Measurements from ENCODE around the gene UROC1. TPM values are rescaled to one million over a fixed set of nuclear protein-coding genes. Genes with fewer than 3 reads are reported as not detected.

UROC1 gene
- total RNA-seq, 2 donors from 2014 or later: not detected

DNA sequence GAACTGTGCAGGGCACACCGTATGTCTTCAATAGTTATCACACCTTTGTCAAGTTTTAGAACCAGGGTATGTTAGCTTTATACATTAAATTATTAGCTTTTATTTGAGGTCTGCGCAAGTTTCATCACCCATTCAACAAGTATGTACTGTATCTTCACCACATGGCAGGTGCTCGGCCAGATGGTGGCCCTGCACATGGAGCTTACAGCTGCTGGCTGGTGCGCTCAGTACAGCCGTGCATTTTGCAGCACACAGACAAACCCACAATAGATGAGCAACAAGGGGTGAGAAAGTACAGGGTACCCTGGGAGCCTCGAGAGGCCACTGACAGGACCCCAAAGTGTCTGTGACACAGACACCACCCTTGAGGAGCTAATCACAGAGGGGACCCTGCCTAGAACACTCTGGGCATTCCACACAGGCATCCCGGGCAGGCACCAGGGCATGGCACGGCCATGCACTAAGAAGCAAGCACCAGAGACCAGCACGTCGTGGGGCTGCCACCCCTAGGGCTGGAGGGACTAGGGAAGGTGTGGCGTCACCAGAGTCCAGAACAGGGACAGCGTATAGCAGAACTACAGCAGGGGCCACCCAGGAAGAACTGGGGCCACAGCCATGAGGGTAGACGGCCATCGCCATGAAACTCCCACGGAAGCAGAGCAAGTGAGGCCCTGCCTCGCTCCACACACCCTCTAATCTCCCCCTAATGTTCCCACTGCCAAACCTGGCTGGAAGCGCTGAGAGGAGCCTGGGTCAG lies 69.3 kb downstream of the UROC1 start:
- intact Hi-C loops (cut with DNase I): no loop called here
- Histone ChIP-seq H3K9ac (ENCODE audit: low read depth in 2 of 2, low read length in 2 of 2) (no peak overlapping the region), H3K9me3 (no peaks in the 10 kb centered on the region), H3K36me3 (no peaks in the 10 kb centered on the region), H3K4me1 (no peaks in the 10 kb centered on the region), H3K27me3 (no peaks in the 10 kb centered on the region), H3K27ac (no peak overlapping the region), H3K4me3 (no peak overlapping the region)
- TF ChIP-seq, protein P1, sequence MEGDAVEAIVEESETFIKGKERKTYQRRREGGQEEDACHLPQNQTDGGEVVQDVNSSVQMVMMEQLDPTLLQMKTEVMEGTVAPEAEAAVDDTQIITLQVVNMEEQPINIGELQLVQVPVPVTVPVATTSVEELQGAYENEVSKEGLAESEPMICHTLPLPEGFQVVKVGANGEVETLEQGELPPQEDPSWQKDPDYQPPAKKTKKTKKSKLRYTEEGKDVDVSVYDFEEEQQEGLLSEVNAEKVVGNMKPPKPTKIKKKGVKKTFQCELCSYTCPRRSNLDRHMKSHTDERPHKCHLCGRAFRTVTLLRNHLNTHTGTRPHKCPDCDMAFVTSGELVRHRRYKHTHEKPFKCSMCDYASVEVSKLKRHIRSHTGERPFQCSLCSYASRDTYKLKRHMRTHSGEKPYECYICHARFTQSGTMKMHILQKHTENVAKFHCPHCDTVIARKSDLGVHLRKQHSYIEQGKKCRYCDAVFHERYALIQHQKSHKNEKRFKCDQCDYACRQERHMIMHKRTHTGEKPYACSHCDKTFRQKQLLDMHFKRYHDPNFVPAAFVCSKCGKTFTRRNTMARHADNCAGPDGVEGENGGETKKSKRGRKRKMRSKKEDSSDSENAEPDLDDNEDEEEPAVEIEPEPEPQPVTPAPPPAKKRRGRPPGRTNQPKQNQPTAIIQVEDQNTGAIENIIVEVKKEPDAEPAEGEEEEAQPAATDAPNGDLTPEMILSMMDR (IDR thresholded peaks at IDR 0.05): no peak
- DNase-seq: peak; percentile 12

DNA sequence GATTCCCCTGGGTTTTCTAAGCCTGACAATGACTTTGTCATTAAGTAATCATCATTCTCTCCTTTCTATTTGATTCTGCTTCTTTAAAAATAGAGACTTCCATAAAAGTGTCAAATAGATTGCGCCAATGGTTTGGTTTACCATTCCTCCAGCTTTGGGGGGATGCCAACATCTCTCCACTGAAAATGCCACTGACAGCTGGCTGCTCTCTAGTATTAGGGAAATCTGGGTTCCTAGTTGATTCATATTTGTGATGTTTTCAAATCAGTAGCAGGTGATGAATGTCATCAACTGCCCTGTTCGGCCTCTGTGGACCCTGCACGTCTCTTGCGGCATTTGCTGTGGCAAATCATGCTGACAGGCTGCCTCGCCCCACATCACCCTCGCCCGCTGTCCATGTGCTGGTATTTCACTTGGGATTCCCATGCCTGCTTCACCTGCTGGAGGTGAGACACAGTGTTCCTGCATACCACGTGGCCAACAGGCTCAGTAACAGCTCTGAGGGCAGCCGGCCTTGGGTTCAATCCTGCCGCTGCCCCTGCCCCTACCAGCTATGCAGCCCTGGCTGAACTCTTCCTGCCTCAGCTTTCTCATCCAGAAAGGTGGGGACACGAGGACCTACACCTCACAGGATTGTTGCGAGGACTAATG lies 70.0 kb downstream of the UROC1 start:
- no peak overlapping the region for H3K9ac ChIP-seq (ENCODE audit: low read depth in 2 of 2, low read length in 2 of 2)
- TF ChIP-seq, protein P1 (IDR thresholded peaks at IDR 0.05): no peak
- peak; percentile 13 for DNase-seq
- no peaks in the 10 kb centered on the region for H3K9me3 ChIP-seq
- no peak overlapping the region for H3K27ac ChIP-seq
- intact Hi-C loops (cut with DNase I): no loop called here
- no peaks in the 10 kb centered on the region for H3K36me3 ChIP-seq
- H3K4me3 ChIP-seq: no peak overlapping the region
- no peaks in the 10 kb centered on the region for H3K27me3 ChIP-seq
- H3K4me1 ChIP-seq: no peaks in the 10 kb centered on the region

DNA sequence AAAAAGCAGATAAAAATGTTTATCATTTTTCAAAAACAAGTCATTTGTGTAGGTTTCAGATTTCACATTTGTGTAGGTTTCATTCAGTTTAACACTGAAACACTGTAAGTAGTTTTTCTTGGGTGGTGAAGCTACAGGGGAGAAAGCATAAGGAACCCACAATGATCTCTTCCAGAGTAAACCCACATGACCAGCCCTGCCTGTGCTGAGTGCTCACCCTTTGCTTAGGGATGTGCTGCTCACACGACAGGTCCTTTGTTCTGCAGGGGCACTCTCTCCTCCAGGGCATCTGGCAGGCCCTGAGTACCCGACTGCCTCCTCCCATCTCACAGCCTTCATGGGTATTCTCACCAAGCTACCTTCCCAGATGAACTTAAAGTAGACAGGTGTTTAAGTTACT lies 70.8 kb downstream of the UROC1 start:
- Histone ChIP-seq H3K36me3 (no peaks in the 10 kb centered on the region), H3K4me3 (no peak overlapping the region)
- TF ChIP-seq, protein P1 (IDR thresholded peaks at IDR 0.05): no peak

DNA sequence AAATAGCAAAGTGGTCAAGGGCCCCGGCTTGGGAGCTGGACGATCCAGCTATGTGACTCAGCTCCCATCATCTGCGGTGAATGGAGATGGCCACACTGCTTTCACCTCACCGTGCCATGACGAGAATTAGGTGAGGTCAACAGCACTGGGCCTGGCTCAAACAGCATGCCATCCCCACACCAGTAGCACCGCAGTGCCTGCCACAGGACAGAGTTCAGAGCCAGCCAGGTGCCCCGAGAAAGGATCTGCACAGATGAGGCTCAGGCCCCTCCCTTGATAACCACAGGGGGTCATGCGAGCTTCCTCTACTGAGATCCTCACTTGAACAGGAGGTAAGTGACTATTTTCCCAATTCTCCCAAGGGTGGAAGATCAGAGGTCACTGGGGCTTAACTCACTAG lies 71.3 kb downstream of the UROC1 start:
- peak; percentile 6 for DNase-seq
- Histone ChIP-seq H3K36me3 (no peaks in the 10 kb centered on the region), H3K27me3 (no peaks in the 10 kb centered on the region), H3K27ac (no peak overlapping the region), H3K9me3 (no peaks in the 10 kb centered on the region), H3K4me1 (no peaks in the 10 kb centered on the region), H3K9ac (ENCODE audit: low read depth in 2 of 2, low read length in 2 of 2) (no peak overlapping the region), H3K4me3 (no peak overlapping the region)
- intact Hi-C loops (cut with DNase I): no loop called here
- TF ChIP-seq, protein P1 (IDR thresholded peaks at IDR 0.05): no peak

More for the DNA sequence above, 70.8 kb downstream of the UROC1 start:
- peak; percentile 9 for DNase-seq
- no peaks in the 10 kb centered on the region for H3K9me3 ChIP-seq
- no peak overlapping the region for H3K27ac ChIP-seq
- no peaks in the 10 kb centered on the region for H3K4me1 ChIP-seq
- intact Hi-C loops (cut with DNase I): no loop called here
- H3K9ac ChIP-seq (ENCODE audit: low read depth in 2 of 2, low read length in 2 of 2): no peak overlapping the region
- H3K27me3 ChIP-seq: no peaks in the 10 kb centered on the region

DNA sequence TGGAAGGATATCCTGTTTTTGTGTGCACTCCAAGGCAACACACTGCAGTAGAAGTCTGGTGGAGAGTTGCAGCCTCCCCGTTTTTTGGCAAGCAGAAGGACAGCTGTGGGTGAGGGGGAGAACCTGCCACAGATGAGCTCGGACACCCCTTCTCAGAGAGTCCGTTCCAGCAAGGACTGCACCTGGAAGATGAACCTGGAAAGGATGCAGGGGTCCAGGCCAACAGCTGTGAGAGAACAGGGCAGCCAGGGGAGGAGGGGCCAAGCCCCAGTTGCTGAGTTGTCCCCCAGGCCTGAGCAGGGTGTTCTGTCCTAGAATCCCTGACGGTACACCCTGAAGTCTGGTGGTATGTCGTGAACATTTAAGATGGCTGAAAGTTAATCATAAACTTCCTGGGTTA lies 72.1 kb downstream of the UROC1 start:
- Histone ChIP-seq H3K9me3 (no peaks in the 10 kb centered on the region), H3K4me3 (no peak overlapping the region), H3K9ac (ENCODE audit: low read depth in 2 of 2, low read length in 2 of 2) (no peak overlapping the region), H3K27me3 (no peaks in the 10 kb centered on the region), H3K36me3 (no peaks in the 10 kb centered on the region), H3K27ac (no peak overlapping the region), H3K4me1 (no peaks in the 10 kb centered on the region)
- TF ChIP-seq, protein P1 (IDR thresholded peaks at IDR 0.05): no peak
- intact Hi-C loops (cut with DNase I): no loop called here
- DNase-seq: no peak
